Choroid plexus epithelial cell (primary cell): Measurements from ENCODE around the gene PNPLA5.
A peak's percentile ranks its signal among the peaks of the same experiment; 100 is the strongest.

ENCODE experiments used
- DNase-seq: peaks from one replicate; pipeline ENCODE4 v3.0.0-alpha.2; 2010; ENCODE audit warnings: low read depth
- H3K4me3 ChIP-seq: 2 replicates; pipeline ENCODE4 v1.5.1; 2011; ENCODE audit warnings: low read depth, mild to moderate bottlenecking, control low read depth, low read length, moderate library complexity
- CTCF ChIP-seq: conservative IDR thresholded peaks from 2 replicates; pipeline ENCODE4 v1.5.1; 2011; ENCODE audit warnings: low read depth, mild to moderate bottlenecking, control low read depth, inconsistent platforms, low read length, moderate library complexity

PNPLA5 gene

GRCh38 chr22:43850529-43850928, 41.3 kb downstream of the PNPLA5 start:
- no peak for DNase-seq
- TF ChIP-seq CTCF = no peak
- no peak overlapping the region for H3K4me3 ChIP-seq

- no peak overlapping the region for H3K4me3 ChIP-seq
- DNase-seq = no peak
- TF ChIP-seq CTCF = no peak
Measured at GRCh38 chr22:43849731-43850130, 42.1 kb downstream of the PNPLA5 start.

- no peak overlapping the region for H3K4me3 ChIP-seq
- peak; percentile 72 for TF ChIP-seq CTCF
- DNase-seq = peak; percentile 65
Measured at GRCh38 chr22:43848366-43849171, 43.2 kb downstream of the PNPLA5 start.

GRCh38 chr22:43847376-43848289, 44.2 kb downstream of the PNPLA5 start:
- no peak for DNase-seq
- no peak for TF ChIP-seq CTCF
- H3K4me3 ChIP-seq = no peak overlapping the region

- TF ChIP-seq CTCF = no peak
- H3K4me3 ChIP-seq = no peak overlapping the region
- DNase-seq = no peak
Measured at GRCh38 chr22:43846966-43847365, 44.8 kb downstream of the PNPLA5 start.

- TF ChIP-seq CTCF = no peak
- H3K4me3 ChIP-seq = no peak overlapping the region
- DNase-seq = no peak
Measured at GRCh38 chr22:43845981-43846380, 45.8 kb downstream of the PNPLA5 start.
